WERI-Rb-1 (cell line): ENCODE results near the gene MIPEP.

ENCODE experiments used
- DNase-seq: peaks from one replicate; pipeline ENCODE4 v3.0.0-alpha.2; 2020
- H3K27ac ChIP-seq: fragments of 250-450 bp; sonication (Bioruptor Pico); 2 replicates; pipeline ENCODE4 v1.5.1; 2020; ENCODE audit warnings: mild to moderate bottlenecking, moderate library complexity
- H3K27me3 ChIP-seq: fragments of 250-450 bp; sonication (Bioruptor Pico); 2 replicates; pipeline ENCODE4 v1.5.1; 2021; ENCODE audit warnings: mild to moderate bottlenecking, low read depth, moderate library complexity; ENCODE audit not compliant: insufficient read depth, severe bottlenecking
- H3K36me3 ChIP-seq: fragments of 250-450 bp; sonication (Bioruptor Pico); 2 replicates; pipeline ENCODE4 v1.5.1; 2020; ENCODE audit warnings: mild to moderate bottlenecking, moderate library complexity
- H3K4me3 ChIP-seq: 2 replicates; pipeline ENCODE4 v1.5.1; 2011; ENCODE audit warnings: low read depth, mild to moderate bottlenecking, control low read depth, low read length
- H3K9me3 ChIP-seq: fragments of 250-450 bp; sonication (Bioruptor Pico); 2 replicates; pipeline ENCODE4 v1.5.1; 2021; ENCODE audit warnings: mild to moderate bottlenecking, moderate library complexity; ENCODE audit not compliant: severe bottlenecking
- CTCF ChIP-seq: IDR thresholded peaks from 2 replicates; pipeline ENCODE4 v1.5.1; 2011; ENCODE audit warnings: low read depth, mild to moderate bottlenecking, control low read depth, inconsistent platforms, low read length

Gene MIPEP

GRCh38 chr13:23715092-23715761 lies 174.0 kb downstream of the MIPEP start:
- Histone ChIP-seq H3K36me3 (no peaks in the 10 kb centered on the region), H3K27ac (no peak overlapping the region), H3K27me3 (no peaks in the 10 kb centered on the region), H3K9me3 (peaks cover 6% of the 10 kb centered on the region), H3K4me3 (no peak overlapping the region)
- peak; percentile 76 for DNase-seq
- peak; percentile 69 for TF ChIP-seq CTCF

GRCh38 chr13:23714672-23715071 lies 174.5 kb downstream of the MIPEP start:
- H3K4me3 ChIP-seq, result no peak overlapping the region
- no peaks in the 10 kb centered on the region for H3K27me3 ChIP-seq
- DNase-seq, result no peak
- H3K36me3 ChIP-seq, result no peaks in the 10 kb centered on the region
- no peak overlapping the region for H3K27ac ChIP-seq
- TF ChIP-seq CTCF, result no peak
- peaks cover 6% of the 10 kb centered on the region for H3K9me3 ChIP-seq

GRCh38 chr13:23711355-23711754 lies 177.8 kb downstream of the MIPEP start:
- DNase-seq, result no peak
- H3K27ac ChIP-seq, result no peak overlapping the region
- H3K36me3 ChIP-seq, result no peaks in the 10 kb centered on the region
- no peaks in the 10 kb centered on the region for H3K27me3 ChIP-seq
- no peak for TF ChIP-seq CTCF
- H3K9me3 ChIP-seq, result peaks cover 6% of the 10 kb centered on the region
- H3K4me3 ChIP-seq, result no peak overlapping the region

GRCh38 chr13:23710366-23710765 lies 178.8 kb downstream of the MIPEP start:
- peaks cover 6% of the 10 kb centered on the region for H3K9me3 ChIP-seq
- TF ChIP-seq CTCF, result no peak
- H3K36me3 ChIP-seq, result no peaks in the 10 kb centered on the region
- H3K27ac ChIP-seq, result no peak overlapping the region
- DNase-seq, result no peak
- no peaks in the 10 kb centered on the region for H3K27me3 ChIP-seq
- H3K4me3 ChIP-seq, result no peak overlapping the region

GRCh38 chr13:23709536-23709935 lies 179.7 kb downstream of the MIPEP start:
- H3K27ac ChIP-seq, result no peak overlapping the region
- no peak for DNase-seq
- peaks cover 3% of the 10 kb centered on the region for H3K9me3 ChIP-seq

More at GRCh38 chr13:23709536-23709935, 179.7 kb downstream of the MIPEP start:
- Histone ChIP-seq H3K27me3 (no peaks in the 10 kb centered on the region), H3K4me3 (no peak overlapping the region), H3K36me3 (no peaks in the 10 kb centered on the region)
- TF ChIP-seq CTCF, result peak; percentile 37; the same call in 1 of the 2 replicates
